ENCODE results near the gene SH3PXD2A.

- no peak for TF ChIP-seq EZH2 (IDR thresholded peaks at IDR 0.05; ENCODE audit: low read depth, unreplicated experiment)
- TF ChIP-seq, protein P1, sequence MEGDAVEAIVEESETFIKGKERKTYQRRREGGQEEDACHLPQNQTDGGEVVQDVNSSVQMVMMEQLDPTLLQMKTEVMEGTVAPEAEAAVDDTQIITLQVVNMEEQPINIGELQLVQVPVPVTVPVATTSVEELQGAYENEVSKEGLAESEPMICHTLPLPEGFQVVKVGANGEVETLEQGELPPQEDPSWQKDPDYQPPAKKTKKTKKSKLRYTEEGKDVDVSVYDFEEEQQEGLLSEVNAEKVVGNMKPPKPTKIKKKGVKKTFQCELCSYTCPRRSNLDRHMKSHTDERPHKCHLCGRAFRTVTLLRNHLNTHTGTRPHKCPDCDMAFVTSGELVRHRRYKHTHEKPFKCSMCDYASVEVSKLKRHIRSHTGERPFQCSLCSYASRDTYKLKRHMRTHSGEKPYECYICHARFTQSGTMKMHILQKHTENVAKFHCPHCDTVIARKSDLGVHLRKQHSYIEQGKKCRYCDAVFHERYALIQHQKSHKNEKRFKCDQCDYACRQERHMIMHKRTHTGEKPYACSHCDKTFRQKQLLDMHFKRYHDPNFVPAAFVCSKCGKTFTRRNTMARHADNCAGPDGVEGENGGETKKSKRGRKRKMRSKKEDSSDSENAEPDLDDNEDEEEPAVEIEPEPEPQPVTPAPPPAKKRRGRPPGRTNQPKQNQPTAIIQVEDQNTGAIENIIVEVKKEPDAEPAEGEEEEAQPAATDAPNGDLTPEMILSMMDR (conservative IDR thresholded peaks at IDR 0.05; ENCODE audit: low read depth in 2 of 2), result no peak
Observed at GRCh38 chr10:103829838-103830465, 25.4 kb downstream of the SH3PXD2A start.
